OCI-LY7 (cell line): ENCODE data around the gene CLDN10.

Source experiments
- CTCF ChIP-seq: fragments of 200-600 bp; sonication (generic); conservative IDR thresholded peaks from 2 replicates; pipeline ENCODE4 v1.5.1; 2014; ENCODE audit warnings: mild to moderate bottlenecking, antibody characterized with exemption, low read length, moderate library complexity, mixed read lengths
- EZH2phosphoT487 ChIP-seq: fragments of 200-600 bp; sonication (generic); IDR thresholded peaks from 2 replicates; pipeline ENCODE4 v1.6.1; 2018; ENCODE audit warnings: low read depth, borderline replicate concordance, mild to moderate bottlenecking, mixed run types, antibody characterized with exemption, low read length, moderate library complexity, mixed read lengths

- TF ChIP-seq CTCF (no peak), EZH2phosphoT487 (no peak)
Measured at GRCh38 chr13:95547531-95548167, 4.9 kb upstream of the CLDN10 start.
